GM19239 (cell line): ENCODE data around the gene MGP.

Experiments
- DNase-seq: peaks from one replicate; pipeline ENCODE4 v3.0.0; 2011; ENCODE audit warnings: low spot score; ENCODE audit not compliant: insufficient read length
- FAIRE-seq: peaks from 2 replicates; lab custom pipeline; 2011; peaks lifted over from hg19 to GRCh38; lab: Jason Lieb, UNC

MGP gene

DNA sequence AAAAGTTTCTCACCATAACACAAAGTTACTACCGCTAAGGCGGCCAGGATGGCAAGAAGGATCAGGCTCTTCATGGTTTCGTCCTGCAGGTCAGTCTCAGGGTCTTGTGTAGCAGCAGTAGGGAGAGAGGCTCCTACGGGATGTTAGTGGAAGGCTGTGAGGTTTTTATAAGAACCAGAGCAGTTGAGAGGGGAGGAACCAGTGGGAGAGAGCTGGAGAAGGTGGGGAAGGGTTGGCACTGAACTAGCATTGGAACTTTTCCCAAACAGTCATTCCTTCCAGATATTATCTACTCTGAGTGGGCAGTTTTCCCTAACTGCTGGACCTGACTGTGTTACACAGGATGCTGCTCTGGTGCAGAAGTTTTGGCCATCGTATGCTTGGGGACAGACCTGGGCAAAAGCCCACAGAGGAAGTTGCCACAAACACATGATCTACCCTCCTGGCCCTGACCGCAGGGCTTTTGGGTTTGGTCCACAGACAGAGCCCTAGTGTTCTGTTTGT is at the start of gene MGP:
Gene MGP (minus strand): TSS at position 137 of the 504 bp plus-strand sequence. CDS start 63 bp downstream, at position 74.
- FAIRE-seq, result no peak
- DNase-seq, result no peak

DNA sequence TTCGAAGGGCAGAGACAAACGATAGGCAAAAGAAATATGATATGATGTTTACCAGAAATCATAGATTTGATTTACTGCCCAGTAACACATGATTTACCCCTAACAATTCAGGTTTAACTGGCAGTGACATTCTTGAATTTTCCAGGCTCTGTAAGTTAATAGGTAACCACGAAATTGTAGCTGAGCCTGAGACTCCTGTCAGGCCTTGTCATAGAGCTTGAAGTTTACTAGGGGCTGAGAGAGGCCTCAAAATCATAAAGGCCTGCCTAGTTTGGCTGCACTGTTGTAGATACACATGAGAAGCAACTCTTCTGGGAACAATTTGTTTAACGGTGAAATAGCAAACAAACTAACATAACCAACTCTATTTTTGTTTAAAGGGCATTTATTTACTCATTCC is 49.4 kb upstream of the MGP start:
- no peak for DNase-seq
- FAIRE-seq, result no peak

DNA sequence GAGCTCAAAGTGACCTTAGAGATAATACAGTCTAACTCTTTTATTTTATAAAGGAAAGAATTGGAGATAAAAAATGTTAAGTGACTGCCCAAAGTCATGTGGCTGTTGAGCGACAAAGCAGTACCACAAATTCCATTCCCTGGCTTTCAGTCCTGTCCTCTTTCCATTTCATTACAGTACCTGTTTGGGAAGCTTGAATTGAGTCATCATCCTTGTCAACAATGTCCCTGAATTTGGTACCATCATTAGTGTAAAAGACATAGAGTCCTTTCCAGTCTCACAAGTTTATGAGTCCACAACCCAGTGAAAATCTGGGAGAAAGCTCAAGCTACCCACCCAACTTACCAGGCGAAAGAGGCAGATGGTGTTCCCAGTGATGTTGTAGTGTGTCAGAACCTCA is 48.9 kb upstream of the MGP start:
- DNase-seq, result no peak
- no peak for FAIRE-seq

DNA sequence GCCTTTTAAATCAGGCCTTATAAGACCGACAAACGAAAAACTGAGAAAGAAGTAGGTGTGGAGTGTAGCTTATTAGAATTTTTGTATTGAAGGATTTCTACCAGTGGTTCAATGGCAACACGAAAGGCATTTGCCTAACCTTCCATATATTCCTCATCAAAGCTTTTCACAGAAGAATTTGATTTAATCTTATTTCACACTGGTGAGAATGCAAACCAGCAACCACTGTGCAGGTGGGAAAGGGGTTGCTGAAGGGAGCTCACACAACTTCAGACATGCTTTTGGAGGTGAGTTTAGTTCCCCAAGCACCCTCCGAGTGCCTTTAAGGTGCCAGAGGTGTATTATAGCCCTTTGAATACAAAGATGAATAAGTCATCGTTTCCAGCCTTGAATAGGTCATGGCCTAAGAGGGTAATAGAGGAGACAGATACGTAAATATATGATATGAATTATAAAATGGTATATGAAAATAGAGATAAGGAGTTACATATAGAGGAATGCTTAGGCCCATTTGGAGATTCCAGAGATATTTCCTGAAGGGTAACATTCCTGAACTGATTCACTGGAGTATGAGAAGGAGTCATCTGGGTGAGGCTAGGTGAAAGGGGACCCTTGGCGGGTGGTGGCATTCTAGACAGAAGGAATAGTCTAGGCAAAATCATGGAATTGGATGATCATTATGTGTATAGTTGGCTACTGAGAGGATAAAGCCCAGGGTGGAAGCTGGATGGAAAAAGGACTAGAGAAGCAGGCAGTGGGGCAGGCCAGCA is 46.3 kb upstream of the MGP start:
- no peak for FAIRE-seq
- no peak for DNase-seq

DNA sequence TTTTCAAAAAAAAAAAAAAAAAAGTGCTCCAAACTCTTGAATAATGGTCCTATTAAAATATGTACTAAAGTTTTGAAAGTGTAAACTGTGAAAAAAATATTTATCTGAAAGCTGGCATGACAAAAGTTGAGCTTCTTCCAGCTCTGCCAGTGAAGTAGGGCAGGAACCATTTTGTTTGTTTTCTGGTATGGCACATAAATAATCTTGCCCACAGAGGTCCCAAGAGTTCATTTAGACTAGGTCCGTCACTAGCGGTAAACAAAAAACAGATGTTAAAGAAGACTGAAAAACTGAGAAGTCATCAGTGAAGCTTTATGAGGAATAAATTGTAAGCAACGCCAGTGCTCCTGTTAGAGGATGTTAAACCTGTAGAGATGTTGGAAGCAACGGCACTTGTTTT is 45.7 kb upstream of the MGP start:
- FAIRE-seq (no peak), DNase-seq (no peak)

DNA sequence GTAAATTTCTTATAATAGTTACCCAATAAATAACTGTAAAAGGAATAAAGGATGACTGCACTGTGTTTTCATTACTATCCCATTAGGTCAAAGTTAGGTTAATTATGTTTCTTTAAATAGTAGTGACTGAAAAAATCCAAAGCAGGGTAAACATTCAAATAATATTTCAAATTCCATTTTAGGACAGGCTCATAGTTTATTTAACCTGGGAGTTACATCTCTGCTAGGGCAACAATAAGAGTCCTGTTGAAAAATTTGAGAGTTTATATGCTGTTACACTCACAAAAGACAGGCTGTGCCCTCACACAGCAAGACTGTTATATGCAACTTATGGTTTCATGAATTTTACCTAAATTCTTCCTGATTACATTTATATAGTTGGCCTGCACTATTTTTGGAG is 44.6 kb upstream of the MGP start:
- no peak for DNase-seq
- FAIRE-seq, result no peak

DNA sequence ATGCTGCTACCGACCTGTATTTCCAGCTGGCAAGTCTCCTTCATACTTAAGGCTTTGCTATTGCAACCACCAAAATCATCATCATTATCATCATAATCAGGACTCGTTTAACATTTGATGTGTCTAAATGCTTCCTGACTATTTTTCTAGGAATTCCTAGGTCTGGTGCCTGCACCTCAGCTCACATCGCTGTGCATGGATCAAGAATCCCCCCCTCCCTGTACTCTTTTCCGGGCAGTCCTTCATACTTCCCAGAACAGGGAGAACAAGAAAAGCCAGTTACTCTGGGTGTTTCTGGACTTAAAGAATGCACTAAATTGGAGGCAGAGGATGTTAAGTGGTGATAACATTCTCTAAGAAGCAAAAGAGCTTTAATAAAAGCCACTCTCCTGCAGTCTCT is 43.3 kb upstream of the MGP start:
- DNase-seq, result no peak
- no peak for FAIRE-seq

DNA sequence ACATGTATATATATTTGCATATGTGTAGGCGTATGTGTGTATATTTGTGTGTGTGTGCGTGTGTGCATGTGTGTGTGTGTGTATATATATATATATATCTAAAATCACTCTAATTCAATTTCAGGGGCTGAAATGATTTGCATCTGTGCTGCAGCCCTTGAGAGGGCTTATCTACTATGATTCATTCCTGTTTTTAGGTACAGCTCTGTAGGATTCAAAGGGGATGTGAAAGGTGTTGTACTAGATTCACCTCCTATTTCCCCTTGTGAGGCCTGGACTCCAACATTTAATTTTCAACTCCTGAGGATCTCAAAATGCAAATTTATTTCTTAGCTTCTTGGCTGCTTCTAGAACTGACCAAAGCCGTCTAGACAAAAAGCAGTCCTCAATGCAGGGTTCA is 41.6 kb upstream of the MGP start:
- no peak for DNase-seq

DNA sequence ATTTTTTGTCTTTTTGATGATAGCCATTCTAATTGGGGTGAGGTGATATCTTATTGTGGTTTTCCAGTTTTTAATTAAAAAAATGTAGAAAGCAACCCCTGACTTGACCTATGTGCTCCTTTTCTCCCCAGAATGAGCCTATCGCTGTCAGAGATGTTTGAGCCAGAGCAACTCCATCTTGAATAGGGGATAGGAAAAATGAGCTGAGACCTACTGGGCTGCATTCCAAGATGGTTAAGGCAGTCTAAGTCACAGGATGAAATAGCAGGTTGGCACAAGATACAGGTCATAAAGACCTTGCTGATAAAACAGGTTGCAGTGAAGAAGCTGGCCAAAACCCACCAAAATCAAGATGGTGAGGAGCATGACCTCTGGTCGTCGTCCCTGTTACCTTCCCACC is 38.9 kb upstream of the MGP start:
- DNase-seq, result no peak
- FAIRE-seq, result no peak

More for the DNA sequence above, 41.6 kb upstream of the MGP start:
- FAIRE-seq, result no peak

DNA sequence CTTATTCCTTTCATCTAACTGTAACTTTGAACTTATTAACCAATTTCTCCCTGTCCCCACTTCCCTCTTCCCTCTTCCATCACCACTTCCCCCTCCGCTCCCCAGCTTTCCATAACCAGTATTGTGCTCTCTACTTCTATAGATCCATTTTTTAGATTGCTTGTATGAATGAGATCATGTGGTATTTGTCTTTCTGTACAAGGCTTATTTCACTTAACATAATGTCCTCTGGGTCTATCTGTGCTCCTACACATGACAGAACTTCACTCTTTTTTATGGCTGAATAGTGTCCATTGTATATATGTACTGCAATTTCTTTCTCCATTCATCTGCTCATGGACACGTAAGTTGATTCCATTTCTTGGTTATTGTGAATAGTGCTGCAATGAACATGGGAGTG is 38.3 kb upstream of the MGP start:
- FAIRE-seq (no peak), DNase-seq (no peak)

DNA sequence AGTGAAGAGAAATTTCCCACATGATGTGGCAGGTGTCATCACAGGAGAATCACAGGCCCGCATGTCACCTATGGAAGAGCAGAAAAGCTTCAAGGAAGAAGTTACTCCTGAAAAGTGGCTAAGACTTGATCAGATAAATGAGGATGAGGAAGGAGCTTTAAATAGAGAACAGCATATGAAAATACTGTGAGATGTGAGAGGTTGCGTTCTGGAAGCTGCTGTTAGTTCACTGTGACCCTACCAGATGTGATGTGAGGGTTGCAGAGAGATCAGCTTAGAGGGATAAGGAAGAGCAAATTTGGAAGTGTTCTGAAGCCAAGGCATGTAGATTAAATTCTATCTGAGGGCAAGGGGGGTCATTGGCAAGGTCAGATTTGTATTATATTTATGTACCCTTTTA is 35.6 kb upstream of the MGP start:
- DNase-seq (no peak), FAIRE-seq (peak; percentile 28)

DNA sequence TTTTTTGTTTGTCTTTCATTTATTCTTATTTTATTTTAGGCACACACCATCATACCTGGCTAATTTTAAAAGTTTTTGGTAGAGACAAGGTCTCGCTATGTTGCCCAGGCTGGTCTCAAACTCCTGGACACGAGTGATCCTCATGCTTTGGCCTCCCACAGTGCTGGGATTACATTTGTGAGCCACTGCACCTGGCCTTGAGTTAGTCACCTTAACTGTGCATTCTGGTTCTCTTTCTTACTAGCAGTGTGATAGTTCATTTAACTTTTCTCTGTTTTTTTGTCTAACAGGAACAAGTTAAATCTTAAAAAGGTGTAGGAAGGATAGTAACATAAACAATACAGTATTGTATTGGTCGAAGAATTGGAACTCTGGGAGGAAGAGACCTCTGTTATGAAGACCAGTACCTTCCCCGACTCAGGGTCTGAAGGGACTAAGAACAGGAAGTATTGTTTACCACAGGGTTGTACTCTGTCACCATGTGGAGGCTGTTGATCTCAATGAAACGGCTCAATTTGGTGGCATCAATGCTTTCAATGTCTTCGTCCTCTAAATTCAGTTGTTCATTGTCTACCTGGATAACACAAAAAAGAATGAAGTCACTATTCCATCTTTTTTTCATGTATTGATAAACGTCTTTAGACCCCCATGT is 34.9 kb upstream of the MGP start:
- DNase-seq (no peak), FAIRE-seq (peak; percentile 76)

DNA sequence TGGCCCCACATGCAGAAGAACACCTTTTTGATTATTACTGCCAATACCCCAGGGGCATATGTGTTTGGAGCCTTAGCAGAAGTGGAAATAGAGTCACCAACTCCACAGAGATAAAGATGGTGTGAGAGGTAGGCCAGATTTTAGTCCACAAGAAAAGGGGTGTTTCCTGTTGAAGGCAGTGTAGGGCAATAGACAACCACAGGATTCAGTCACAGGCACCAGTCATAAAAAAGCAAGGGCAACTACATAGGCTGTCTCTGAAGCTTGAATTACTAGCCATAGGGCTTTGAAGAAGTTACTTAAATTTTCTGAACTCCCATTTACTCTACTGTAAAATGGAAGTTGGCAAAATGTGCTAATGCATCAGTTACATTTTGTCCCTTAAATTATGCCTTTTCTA is 33.8 kb upstream of the MGP start:
- no peak for DNase-seq
- no peak for FAIRE-seq

DNA sequence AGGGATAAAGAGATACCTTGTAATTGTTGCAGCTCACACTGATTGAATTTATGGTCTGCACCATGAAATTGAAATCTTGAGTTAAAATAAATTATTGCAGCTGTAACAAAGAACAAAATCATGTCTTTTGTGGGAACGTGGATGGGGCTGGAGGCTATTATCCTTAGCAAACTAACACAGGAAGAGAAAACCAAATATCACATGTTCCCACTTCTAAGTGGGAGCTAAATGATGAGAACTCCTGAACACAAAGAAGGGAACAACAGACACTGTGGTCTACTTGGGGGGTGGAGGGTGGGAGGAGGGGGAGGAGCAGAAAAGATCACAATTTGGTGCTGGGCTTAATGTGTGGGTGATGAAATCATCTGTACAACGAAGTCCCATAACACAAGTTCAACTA is 30.1 kb upstream of the MGP start:
- no peak for FAIRE-seq

DNA sequence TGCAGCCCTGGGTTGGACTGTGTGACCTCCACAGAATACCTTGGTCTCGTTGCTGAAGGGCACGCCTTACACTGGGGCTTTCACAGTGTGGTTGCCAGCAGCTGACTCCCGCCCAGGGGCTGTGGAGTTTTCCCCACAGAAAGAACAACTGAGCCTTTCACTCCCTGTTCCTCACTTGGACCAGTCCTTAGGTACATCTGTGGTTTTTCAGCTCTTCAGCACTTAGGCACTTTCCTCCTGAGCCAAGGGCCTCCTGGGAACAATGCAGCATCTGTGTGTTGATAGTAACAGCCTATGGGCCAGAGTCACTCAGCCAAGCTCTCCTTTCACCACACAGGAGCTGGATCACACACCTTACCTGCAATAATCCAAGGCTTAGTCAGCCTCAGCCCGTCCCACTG is 27.7 kb upstream of the MGP start:
- FAIRE-seq, result no peak

More for the DNA sequence above, 30.1 kb upstream of the MGP start:
- no peak for DNase-seq

DNA sequence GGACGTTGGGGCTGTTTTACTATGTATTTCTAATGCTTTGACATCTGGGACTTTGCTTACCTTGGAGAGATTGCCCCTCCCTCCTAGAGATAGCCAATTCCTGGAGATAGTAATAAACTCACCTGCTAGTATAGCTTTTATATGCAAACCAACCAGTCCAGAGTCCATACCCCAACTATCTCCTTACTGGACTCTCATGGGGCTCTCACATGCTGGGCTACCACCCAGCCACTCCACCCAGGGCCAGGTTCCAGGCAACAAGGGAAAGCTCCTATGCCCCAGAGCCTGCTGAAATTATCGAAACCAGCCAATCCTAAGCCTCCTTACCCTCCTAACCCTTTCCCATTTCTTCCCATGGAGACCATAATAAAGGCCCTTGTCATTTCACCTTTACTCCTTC is 25.5 kb upstream of the MGP start:
- DNase-seq (no peak), FAIRE-seq (no peak)

More for the DNA sequence above, 27.7 kb upstream of the MGP start:
- DNase-seq, result no peak

DNA sequence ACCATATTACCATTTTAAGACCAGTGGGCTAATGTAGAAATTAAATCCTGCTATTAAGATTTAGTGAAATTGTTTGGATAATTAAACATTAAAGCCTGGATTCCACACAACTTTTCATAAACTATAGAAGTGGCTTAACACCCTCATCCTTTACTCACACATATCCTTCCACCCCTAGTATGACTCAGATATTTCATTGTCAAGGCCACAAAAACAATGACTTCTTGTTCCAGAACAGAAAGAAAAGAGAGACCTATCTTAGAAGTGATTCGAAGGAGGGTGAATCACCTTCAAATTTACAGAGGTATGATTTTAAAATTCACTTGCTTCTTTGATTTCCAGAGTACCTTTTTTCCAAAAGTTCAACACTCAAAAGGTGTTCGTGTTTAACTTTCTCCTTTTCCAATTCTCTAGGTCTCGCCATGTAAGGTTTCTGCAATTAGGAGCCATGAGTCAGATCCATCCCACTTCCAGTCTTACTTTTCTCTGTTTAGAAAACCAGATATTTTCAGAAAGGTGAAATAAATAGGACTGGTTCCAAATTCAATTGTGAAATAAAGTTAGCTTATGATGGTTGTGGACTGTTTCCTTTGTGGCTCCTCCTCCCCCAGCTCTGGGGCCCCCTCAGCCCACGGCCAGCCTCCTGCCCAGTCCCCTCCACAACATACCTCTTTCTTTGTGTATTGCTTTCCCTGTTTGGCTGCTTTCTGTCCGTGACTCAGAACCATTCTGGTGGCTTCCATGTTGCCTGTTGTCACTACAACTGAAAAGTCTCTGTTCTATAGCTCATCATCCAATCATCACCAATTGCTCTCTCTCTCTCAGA is 24.6 kb upstream of the MGP start:
- DNase-seq (no peak), FAIRE-seq (no peak)

DNA sequence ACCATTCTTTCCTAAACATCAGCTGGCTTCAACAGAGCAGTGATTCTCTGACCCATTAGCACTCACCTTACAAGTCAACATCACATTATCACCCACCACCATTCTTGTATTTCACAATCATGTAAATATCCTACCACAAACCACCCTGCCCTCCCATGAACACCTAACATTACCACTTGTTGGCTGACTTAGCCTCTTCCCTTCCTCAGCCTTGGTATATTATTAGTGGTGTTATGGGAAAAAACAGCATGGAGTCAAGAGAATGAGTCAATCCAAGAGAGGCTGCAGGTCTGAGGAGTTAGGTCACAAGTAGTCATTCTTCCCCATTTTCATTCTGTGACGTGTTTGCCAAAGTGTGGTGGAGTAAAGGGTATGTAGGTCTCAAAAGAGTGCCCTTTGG is 22.3 kb upstream of the MGP start:
- DNase-seq (no peak), FAIRE-seq (no peak)

DNA sequence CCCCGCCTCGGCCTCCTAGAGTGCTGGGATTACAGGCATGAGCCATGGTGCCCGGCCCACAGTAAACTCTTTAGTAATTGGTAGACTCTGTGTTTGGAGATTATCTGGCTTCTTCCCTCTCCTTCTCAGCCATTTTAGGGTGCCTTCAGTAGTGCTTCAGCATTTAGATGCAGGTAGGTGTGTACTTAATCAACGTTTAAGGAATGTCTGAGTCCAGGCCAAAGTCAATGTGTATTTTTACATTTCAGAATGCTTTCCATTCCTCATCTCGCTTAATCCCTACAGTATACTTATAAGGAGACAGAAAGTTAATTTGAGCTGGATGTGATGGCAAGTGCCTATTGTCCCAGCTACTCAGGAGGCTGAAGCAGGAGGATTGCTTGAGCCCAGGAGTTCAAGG is 20.5 kb upstream of the MGP start:
- no peak for FAIRE-seq

DNA sequence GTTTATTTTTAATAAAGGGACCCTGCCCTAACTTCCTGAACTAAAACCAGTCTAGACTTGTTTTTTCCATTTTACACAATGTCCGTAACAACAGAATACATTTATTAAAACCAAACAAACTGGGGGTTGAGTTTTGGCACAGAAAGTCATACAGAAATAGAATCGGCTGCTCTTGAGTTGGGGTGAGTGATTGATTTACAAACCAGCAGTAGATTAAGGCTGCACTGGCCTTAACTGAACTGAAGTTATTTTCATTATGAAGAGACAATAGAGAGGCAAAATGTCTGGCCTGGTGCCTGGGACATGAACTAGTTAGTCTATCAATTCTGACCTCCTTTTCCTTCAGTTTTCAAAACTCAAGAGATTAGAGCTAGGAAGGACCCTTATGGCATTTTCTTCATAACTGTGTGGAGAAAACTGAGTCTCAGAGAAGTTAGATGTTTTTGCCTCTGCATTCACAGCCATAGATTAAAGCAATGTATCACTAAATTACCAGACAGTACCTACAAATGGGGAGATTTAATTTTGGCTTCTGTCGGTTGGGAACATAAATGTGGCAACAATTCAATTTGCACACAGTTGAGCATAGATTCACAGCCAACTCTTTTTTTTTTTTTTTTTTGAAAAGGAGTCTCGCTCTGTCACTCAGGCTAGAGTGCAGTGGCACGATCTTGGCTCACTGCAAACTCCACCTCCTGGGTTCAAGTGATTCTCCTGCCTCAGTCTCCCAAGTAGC is 19.8 kb upstream of the MGP start:
- no peak for DNase-seq
- FAIRE-seq, result no peak

More for the DNA sequence above, 20.5 kb upstream of the MGP start:
- DNase-seq, result no peak
